ENCODE measurements around the gene GINS2.

The GINS2 gene

DNA sequence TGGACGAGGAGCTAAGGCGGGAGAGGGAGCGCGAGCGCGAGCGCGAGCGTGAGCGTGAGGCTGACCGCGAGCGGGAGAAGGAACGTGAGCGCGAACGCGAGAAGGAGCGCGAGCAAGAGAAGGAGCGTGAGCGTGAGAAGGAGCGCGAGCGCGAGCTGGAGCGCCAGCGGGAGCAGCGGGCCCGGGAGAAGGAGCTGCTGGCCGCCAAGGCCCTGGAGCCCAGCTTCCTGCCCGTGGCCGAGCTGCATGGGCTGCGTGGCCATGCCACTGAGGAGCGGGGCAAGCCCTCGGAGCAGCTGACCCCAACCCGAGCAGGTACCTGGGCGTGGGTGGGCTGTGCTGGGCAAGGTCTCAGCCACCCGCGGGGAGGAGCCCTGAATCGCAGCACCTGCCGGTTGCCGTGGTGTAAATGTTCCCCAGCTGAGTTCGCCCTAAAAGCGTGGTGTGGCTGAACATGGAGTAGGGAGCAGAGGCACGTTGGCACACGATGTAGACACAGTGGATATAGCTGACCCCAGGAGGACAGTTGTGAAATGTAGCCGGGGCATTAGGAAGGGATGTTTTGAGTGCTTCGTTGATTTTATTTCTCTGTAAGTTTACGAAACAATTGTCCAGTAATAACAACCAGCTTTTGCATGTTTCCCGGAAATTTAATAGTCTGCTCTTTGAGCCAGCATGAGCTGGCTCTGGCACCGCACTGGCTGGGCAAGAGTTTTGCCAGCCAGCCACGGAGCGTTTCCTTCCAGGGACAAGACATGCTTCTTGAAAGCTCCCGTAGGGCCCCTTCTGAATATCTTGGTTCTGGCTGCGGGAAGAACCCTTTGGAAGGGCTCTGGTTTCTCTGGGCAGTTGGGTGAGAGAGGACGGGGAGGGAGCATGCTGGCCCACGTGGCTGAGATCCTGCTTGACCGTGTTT is 32.1 kb downstream of the GINS2 start:
- no peak for FAIRE-seq
- DNase-seq (ENCODE audit: insufficient read length, low spot score), result no peak
- TF ChIP-seq, protein P1, sequence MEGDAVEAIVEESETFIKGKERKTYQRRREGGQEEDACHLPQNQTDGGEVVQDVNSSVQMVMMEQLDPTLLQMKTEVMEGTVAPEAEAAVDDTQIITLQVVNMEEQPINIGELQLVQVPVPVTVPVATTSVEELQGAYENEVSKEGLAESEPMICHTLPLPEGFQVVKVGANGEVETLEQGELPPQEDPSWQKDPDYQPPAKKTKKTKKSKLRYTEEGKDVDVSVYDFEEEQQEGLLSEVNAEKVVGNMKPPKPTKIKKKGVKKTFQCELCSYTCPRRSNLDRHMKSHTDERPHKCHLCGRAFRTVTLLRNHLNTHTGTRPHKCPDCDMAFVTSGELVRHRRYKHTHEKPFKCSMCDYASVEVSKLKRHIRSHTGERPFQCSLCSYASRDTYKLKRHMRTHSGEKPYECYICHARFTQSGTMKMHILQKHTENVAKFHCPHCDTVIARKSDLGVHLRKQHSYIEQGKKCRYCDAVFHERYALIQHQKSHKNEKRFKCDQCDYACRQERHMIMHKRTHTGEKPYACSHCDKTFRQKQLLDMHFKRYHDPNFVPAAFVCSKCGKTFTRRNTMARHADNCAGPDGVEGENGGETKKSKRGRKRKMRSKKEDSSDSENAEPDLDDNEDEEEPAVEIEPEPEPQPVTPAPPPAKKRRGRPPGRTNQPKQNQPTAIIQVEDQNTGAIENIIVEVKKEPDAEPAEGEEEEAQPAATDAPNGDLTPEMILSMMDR (IDR thresholded peaks at IDR 0.05; ENCODE audit: insufficient read depth, missing control alignments), result no peak

DNA sequence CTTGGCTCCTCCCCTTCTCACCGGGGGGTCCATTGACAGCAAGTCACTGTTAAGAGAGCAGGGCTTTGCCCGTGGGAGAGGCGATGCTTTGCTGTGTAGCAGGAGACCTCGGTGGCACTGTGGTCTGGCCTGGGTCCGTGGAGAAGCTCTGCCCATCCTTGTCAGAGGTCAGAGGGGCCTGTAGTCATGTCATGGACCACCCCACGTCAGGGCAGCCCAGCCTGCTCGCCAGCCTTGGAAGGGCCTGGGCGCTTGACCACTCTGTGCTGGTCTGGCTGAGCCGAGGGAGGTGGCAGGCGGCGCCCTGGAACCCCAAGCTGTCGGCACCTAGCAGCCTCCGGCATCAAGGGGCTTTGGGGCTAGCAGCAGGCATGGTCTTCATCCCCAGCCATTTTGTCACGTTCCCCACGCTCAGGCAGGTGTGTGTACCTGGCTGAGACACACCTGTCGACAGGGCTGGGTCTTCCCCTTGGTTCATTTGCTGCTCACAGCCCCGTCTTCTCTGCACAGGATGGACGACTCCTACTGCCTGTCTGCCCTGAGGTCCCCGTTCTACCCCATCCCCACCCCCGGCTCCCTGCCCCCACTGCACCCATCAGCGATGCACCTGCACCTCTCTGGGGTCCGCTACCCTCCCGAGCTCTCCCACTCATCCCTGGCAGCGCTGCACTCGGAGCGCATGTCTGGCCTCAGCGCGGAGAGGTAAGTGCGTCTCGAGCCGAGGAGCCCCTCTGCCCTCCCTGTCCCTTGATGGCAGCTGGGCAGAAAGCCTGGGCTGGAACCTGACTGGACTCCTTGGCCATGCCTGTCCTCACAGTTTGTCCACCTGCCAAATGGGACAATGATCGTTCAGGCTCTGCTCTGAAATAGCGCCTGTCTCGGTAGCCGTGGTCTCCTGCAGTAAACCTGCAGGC is 33.3 kb downstream of the GINS2 start:
- DNase-seq (ENCODE audit: insufficient read length, low spot score) (no peak), FAIRE-seq (no peak)
- TF ChIP-seq, protein P1 (IDR thresholded peaks at IDR 0.05; ENCODE audit: insufficient read depth, missing control alignments), result no peak

DNA sequence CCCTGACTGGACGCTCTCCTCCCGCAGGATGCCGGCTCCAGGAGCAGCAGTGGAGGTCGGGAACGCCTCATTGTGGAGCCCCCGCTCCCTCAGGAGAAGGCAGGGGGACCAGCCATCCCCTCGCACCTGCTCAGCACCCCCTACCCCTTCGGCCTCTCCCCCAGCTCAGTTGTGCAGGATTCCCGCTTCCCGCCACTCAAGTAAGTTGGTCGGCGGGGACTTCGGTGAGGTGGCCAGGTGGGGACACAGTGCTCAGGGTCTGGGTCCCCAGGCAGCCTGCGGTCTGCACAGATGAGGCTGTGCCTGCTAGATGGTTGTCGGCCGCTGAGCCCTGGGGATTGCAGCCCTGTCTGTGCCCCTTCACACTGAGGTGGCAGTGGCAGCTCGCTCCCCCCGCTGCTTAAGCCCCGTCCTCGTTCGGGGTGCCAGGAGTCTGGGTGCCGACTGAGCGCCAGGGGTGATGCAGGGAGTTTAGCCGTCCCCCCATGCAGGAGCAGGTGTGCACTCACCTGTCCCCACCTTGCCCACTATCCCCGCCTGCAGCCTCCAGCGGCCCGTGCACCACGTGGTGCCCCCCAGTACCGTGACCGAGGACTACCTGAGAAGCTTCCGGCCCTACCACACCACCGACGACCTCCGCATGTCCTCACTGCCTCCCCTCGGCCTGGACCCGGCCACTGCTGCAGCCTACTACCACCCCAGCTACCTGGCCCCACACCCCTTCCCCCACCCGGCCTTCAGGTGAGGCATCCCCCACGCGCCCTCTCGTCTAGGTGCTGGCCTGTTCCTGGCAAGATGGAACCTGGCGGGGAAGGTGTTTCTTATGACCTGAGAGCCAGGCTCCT is 34.3 kb downstream of the GINS2 start:
- no peak for FAIRE-seq
- TF ChIP-seq, protein P1 (IDR thresholded peaks at IDR 0.05; ENCODE audit: insufficient read depth, missing control alignments), result no peak
- no peak for DNase-seq (ENCODE audit: insufficient read length, low spot score)

DNA sequence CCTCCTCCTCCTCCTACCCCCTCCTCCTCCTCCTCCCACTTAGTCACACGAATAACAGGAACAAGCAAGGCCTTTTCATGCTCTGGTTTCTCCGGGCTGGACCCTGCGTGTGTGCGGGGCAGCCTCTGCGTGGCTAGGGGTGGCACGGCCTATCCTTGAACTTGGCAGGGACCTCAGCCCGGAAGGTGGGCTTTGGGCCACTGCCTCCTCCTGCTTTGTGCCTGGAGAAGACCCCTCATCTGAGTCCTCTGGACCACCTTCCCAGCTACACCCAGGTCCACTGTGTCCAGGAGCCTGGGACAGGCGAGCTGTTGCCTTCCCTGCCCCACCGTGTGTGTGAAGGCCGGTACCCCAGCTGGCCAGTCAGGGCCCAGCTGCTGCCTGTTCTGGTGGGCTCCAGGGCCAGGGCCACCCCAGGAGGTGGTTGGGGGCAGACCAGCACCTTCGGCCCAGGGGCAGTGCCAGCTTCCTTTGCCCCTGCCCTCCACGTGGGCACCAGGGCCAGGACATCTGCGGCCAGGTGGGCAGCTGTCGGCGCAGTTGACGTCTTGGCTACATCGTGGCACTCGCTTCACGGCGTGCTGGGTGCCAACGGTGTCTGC is 35.4 kb downstream of the GINS2 start:
- no peak for FAIRE-seq
- DNase-seq (ENCODE audit: insufficient read length, low spot score), result no peak
- TF ChIP-seq, protein P1 (IDR thresholded peaks at IDR 0.05; ENCODE audit: insufficient read depth, missing control alignments), result no peak

DNA sequence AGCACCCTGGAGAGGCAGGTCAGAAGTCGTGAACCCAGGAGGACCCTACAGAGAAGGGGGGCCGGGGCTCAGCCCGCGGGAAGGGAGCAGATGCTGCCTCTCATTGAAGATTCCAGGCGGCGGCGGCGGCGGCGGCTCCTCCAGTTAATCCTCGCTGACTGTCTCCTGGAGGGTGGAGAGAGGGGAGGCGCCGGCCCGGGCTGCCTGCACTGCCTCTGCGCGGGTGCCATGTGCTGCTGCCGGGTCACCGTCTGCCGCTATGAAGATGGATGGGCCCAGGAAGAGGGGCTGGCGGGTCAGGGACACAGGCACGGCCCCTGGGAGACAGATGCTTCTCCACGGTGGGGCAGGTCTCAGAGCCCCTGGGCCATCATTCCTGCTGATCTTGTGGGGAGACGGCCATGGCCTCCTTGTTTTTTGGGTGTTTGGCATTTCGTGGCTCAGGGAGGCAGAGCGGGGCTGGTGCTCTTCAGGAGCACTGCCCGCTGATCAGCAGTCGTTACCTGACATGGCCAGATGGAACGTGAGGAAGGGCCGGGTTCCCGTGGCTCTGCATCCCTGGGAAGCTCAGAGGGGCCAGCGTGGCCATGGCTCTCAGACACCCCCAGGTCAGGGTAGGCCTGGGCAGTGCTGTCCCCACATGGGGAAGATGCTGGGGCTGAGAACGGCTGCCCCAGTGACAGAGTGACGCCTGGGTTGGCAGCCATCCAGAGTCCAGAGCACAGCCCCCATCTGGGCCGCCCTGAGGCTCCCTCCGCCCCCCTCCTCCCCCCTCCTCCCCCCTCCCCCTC is 36.1 kb downstream of the GINS2 start:
- FAIRE-seq (no peak), DNase-seq (ENCODE audit: insufficient read length, low spot score) (no peak)
- TF ChIP-seq, protein P1 (IDR thresholded peaks at IDR 0.05; ENCODE audit: insufficient read depth, missing control alignments), result no peak
